ENCODE data around the gene SAMD1. TPM values are rescaled to one million over a fixed set of nuclear protein-coding genes. Genes with fewer than 3 reads are reported as not detected.

Gene SAMD1
- polyA plus RNA-seq, 1 experiment: 9.2 TPM

GRCh38 chr19:14085309-14085995 is 5.1 kb downstream of the SAMD1 start, which contains the start of gene C19orf67:
TSS of gene C19orf67 (minus strand) at chr19:14085783. CDS start at chr19:14085627, 156 bp downstream.
- no peak for DNase-seq (ENCODE audit: low read depth)
- Histone ChIP-seq H3K27me3 (ENCODE audit: control insufficient read depth, insufficient read depth, low read length) (no peaks in the 10 kb centered on the region), H3K36me3 (ENCODE audit: control insufficient read depth, insufficient read depth, low read length) (no peaks in the 10 kb centered on the region; the same call in none of the 2 replicates), H3K4me3 (ENCODE audit: low read depth, low read length) (no peak within 1 kb of the TSS)
- no peak for TF ChIP-seq CTCF (IDR thresholded peaks at IDR 0.05; ENCODE audit: insufficient read depth, low read depth, low read length)
- POLR2A ChIA-PET: no interaction called here
- CTCF ChIA-PET: no interaction called here

- CTCF ChIA-PET: interaction anchor here (0.9 to 2.4 kb wide), 6 partner anchors 10 to 207 kb away, joined by 3 to 10 read pairs (median 4); partner anchors contain the start of genes ASF1B and MISP3
- no peak overlapping the region for H3K4me3 ChIP-seq (ENCODE audit: low read depth, low read length)
- no peaks in the 10 kb centered on the region for H3K27me3 ChIP-seq (ENCODE audit: control insufficient read depth, insufficient read depth, low read length)
- no peak for DNase-seq (ENCODE audit: low read depth)
- no peak for TF ChIP-seq CTCF (IDR thresholded peaks at IDR 0.05; ENCODE audit: insufficient read depth, low read depth, low read length)
- POLR2A ChIA-PET: no interaction called here
- no peaks in the 10 kb centered on the region for H3K36me3 ChIP-seq (ENCODE audit: control insufficient read depth, insufficient read depth, low read length)
These were observed 7.9 kb downstream of the SAMD1 start for GRCh38 chr19:14082675-14082960.

- peak overlapping the region; percentile 73 for H3K4me3 ChIP-seq (ENCODE audit: low read depth, low read length)
- H3K36me3 ChIP-seq (ENCODE audit: control insufficient read depth, insufficient read depth, low read length): no peaks in the 10 kb centered on the region
- POLR2A ChIA-PET: no interaction called here
- no peak for DNase-seq (ENCODE audit: low read depth)
- H3K27me3 ChIP-seq (ENCODE audit: control insufficient read depth, insufficient read depth, low read length): no peaks in the 10 kb centered on the region
- no peak for TF ChIP-seq CTCF (IDR thresholded peaks at IDR 0.05; ENCODE audit: insufficient read depth, low read depth, low read length)
- CTCF ChIA-PET: interaction anchor here (0.9 to 2.7 kb wide), 8 partner anchors 9 to 207 kb away, joined by 3 to 11 read pairs (median 4); partner anchors contain the start of genes ASF1B, IL27RA and MISP3
These were observed 8.5 kb downstream of the SAMD1 start for GRCh38 chr19:14081797-14082674.

GRCh38 chr19:14080887-14081796 is 9.4 kb downstream of the SAMD1 start:
- DNase-seq (ENCODE audit: low read depth): peak; percentile 99
- H3K36me3 ChIP-seq (ENCODE audit: control insufficient read depth, insufficient read depth, low read length): no peaks in the 10 kb centered on the region
- ChIA-PET POLR2A (no interaction called here), CTCF (interaction anchor here (0.7 to 2.7 kb wide), 9 partner anchors 9 to 206 kb away, joined by 3 to 11 read pairs (median 4); partner anchors contain the start of genes IL27RA and MISP3)
- H3K4me3 ChIP-seq (ENCODE audit: low read depth, low read length): peak overlapping the region; percentile 73
- TF ChIP-seq CTCF (IDR thresholded peaks at IDR 0.05; ENCODE audit: insufficient read depth, low read depth, low read length): no peak
- no peaks in the 10 kb centered on the region for H3K27me3 ChIP-seq (ENCODE audit: control insufficient read depth, insufficient read depth, low read length)
